Suprapubic skin (tissue), 4 donors: ENCODE measurements around the gene SAT2.

Source experiments
- EP300 ChIP-seq: sonication (generic); formaldehyde crosslinking; IDR thresholded peaks from one replicate; pipeline ENCODE4 v1.6.1; 2017; ENCODE audit warnings: antibody characterized with exemption
- POLR2A ChIP-seq, 2 donors: fragments of 450-650 bp; IDR thresholded peaks; one replicate each; pipeline ENCODE4 v1.6.1; 2017; ENCODE audit warnings: antibody characterized with exemption in 2 of 2, mild to moderate bottlenecking in 2 of 2, moderate library complexity in 2 of 2
- POLR2AphosphoS5 ChIP-seq, 3 donors: sonication (generic); formaldehyde crosslinking; IDR thresholded peaks; one replicate each; pipeline ENCODE4 v1.6.1; 2017; ENCODE audit warnings: antibody characterized with exemption in 3 of 3
- TF ChIP-seq, protein P1 (sequence below), 2 donors: fragments of 200-600 bp in 1 of 2; fragments of 450-650 bp in 1 of 2; sonication (generic) in 1 of 2; IDR thresholded peaks; one replicate each; pipeline ENCODE4 v1.5.1; 2016 to 2019; ENCODE audit warnings: antibody characterized with exemption in 2 of 2, mild to moderate bottlenecking in 1 of 2, moderate library complexity in 1 of 2

DNA sequence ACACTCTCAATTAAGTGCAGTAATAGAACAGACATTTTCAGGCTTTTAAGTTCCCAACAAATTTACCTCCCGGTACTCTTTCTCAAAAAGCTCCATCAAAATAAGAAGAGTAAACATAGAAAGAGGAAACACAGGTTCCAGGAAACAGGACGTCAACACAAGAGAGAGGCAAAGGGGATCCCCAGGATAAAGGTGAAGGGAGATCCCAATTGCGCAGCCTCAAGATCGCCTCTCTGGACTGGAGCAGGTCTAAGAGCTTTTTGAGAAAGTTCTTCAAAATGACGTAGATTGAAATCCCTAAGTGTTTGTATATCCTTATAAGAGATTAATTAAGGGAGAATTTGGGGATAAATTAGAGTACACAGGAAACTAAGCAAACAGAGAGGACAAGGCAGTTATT lies 9.0 kb downstream of the SAT2 start:
- TF ChIP-seq, protein P1, sequence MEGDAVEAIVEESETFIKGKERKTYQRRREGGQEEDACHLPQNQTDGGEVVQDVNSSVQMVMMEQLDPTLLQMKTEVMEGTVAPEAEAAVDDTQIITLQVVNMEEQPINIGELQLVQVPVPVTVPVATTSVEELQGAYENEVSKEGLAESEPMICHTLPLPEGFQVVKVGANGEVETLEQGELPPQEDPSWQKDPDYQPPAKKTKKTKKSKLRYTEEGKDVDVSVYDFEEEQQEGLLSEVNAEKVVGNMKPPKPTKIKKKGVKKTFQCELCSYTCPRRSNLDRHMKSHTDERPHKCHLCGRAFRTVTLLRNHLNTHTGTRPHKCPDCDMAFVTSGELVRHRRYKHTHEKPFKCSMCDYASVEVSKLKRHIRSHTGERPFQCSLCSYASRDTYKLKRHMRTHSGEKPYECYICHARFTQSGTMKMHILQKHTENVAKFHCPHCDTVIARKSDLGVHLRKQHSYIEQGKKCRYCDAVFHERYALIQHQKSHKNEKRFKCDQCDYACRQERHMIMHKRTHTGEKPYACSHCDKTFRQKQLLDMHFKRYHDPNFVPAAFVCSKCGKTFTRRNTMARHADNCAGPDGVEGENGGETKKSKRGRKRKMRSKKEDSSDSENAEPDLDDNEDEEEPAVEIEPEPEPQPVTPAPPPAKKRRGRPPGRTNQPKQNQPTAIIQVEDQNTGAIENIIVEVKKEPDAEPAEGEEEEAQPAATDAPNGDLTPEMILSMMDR (IDR thresholded peaks at IDR 0.05): no peak
- TF ChIP-seq POLR2A (IDR thresholded peaks at IDR 0.05) (no peak), EP300 (no peak), POLR2AphosphoS5 (IDR thresholded peaks at IDR 0.05) (no peak)
